Activated effector memory CD4-positive, alpha-beta T cell treated with anti-CD3 and anti-CD28 coated beads, Interleukin-2, amount 50 U/mL, for 16 hours (primary cell): ENCODE results near the gene MRPS33.
"Not testable (repeated sequence)": the region's sequence is repeated elsewhere in the genome, so short reads cannot be mapped to it uniquely, and the experiment has no call there.

Source experiments
- DNase-seq: peaks from one replicate; pipeline ENCODE4 v3.0.0-alpha.2; 2020

The MRPS33 gene

DNA sequence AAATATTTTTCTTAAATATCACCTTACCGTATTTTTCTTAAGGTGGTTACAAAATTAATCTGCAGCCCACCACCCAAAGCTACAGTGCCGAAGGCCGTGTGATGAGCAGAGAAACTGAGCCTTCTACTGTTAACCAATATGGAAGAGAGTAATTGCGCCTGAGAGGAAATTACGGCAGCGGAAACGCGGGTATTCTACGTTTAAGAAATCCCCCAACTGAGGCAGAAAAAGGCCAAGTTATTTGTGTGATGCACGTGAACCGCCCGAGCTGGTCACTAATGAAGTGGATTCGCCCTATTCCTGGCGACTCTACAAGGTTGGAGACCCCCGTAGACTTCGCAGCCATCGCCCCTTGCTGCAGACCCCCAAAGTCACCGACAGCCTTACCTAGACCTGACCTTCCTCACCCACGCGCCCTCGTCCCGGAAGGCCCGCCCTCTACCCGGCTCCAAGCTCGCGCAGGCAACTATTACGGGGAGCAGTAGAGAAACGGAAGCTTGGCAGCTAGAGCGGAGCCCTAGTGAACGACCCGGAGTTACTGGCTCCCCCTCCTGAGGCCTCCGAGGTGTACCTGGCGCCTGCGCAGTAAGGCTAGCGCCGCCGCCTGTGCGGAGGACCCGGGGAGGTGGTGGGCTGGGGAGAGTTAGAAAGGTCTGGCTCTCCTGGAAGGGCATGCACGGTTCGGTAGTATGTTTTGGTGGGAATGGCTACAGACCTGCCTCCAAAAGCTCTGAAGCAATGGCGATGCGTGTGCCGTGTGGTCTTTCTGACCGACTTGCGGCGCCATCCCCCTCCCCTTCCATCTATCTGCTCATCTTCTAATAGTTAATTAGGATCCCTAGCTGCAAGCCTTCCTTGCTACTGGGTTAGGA is at the start of gene MRPS33:
MRPS33 (minus strand) TSS at position 429 of the 872 bp plus-strand sequence. CDS start 4,319 bp downstream, outside the sequence.
- peak; percentile 98 for DNase-seq

DNA sequence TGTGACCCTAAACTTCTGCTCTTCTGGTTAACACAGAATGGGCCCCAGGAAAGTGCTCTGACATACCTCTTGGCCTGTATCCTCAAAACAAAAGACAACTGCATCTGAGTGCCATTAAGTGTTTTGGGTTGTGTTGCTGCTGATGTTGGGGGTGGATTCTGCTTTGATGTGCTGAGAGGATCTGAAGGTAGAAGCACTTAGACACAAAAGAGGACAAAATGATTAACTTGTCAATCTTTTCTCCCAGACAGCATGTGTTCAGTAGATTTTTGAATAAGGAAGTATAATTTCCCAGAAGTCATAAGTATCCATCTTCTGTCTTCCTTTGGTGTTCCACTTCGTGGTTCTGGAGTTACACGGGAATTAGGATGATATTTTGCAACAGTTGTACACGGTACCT is 43.0 kb upstream of the MRPS33 start:
- DNase-seq, result no peak

DNA sequence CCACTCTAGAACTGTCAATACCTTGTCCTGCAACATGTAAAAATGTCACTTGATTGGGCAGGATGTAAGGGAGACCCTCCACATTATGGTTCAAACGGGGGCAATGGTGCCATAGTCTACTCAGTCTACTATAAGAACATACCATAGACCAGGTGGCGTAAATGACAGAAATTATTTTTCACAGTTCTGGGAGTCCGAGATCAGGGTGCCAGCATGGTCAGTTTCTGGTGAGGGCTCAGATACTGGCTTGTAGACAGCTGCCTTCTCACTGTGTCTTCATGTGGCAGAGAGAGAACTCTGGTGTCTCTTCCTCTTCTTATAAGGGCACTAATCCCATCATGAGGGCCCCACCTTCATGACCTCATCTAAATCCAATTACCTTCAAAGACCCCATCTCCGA is 40.4 kb upstream of the MRPS33 start:
- DNase-seq, result no peak

DNA sequence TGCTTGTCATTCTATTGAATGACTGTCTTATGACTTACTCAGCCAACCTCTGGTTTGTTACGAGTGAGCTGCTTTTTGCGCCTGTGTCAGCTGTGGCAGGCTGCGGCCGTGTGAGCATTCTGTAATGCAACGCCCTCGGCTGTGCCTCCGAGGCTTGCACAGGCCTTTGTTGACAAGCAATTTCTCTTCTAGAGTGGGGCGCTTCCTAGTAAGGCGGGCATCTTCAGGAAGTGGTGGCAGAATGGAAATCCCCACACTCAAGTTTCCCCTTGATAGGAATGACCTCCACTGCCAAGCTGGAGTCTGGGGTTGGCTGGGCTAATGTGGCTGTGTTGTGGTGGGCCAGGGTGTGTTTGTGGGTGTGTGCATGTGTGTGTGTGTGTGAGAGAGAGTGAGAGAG is 38.9 kb upstream of the MRPS33 start:
- peak; percentile 82 for DNase-seq

DNA sequence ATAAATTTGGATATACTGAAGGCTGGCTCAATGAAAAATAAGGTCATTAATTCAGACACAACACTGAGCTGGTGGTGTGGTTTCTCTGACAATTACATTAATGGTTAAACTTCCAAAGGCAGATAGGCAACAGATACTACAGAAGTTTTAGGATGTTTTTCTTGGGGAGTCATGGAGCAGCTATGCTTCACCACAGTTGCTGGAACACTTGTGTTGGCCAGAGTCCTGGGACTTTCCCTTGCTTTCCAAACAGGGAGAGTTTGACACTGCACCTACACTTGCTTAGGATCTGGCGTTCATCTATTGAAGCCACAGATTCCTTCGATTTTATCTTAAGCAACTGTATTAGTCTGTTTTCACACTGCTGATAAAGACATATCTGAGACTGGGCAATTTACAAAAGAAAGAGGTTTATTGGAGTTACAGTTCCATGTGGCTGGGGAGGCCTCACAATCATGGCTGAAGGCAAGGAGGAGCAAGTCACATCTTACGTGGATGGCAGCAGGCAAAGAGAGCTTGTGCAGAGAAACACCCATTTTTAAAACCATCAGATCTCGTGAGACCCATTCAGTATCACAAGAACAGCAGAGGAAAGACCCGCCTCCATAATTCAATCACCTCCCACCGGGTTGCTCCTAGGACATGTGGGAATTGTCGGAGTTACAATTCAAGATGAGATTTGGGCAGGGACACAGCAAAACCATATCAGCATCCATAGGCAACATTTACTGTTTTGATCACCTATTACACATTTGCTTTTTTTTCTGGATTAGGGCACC is 31.3 kb upstream of the MRPS33 start:
- DNase-seq, result no peak

DNA sequence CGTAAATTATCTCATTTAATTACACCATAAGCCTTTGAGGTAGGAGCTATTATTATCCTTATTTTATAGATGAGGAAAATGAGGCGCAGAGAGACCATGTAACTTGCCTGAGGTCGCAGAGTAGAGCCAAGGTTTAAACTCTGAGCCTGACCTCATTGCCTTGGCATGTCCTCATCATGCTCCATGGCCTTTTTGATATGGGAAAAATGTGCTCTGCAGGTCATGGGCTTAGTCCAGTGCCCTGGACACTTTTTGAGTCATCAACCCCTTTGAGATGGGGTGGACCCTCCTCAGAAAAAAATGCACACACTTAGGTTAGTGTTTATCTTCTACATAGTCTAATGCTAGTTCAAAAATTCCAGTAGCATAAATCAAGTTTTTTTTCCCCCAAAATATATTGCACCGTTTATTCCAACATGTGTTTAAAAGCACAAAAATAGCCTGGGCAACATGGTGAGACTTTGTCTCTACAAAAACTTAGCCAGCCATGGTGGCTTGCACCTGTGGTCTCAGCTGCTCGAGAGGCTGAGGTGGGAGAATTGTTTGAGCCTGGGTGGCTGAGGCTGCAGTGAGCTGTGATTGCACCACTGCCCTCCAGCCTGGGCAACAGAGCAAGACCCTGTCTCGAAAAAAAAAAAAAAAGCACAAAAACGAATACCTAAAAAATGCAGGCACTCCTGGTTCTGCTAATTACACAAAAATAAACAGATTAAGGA is 30.5 kb upstream of the MRPS33 start:
- DNase-seq, result no peak

DNA sequence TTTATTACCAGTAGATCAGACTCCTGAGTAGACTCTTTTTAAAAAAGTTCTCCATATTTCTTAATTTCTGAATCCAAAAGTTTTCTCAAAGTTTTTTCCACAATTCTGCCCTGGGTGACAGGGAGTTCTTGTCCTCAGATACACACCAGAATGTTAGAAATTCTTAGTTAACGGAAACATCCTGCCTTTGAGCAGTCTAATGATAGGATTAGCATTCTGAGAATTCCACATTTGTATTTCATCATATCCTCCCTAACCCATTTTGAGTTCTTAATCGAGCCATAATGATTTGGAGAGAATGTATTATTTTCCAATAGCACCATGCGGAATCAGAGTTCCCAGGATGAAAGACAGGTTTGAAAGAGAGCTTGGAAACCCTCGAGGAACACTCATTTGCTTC is 28.9 kb upstream of the MRPS33 start:
- no peak for DNase-seq

DNA sequence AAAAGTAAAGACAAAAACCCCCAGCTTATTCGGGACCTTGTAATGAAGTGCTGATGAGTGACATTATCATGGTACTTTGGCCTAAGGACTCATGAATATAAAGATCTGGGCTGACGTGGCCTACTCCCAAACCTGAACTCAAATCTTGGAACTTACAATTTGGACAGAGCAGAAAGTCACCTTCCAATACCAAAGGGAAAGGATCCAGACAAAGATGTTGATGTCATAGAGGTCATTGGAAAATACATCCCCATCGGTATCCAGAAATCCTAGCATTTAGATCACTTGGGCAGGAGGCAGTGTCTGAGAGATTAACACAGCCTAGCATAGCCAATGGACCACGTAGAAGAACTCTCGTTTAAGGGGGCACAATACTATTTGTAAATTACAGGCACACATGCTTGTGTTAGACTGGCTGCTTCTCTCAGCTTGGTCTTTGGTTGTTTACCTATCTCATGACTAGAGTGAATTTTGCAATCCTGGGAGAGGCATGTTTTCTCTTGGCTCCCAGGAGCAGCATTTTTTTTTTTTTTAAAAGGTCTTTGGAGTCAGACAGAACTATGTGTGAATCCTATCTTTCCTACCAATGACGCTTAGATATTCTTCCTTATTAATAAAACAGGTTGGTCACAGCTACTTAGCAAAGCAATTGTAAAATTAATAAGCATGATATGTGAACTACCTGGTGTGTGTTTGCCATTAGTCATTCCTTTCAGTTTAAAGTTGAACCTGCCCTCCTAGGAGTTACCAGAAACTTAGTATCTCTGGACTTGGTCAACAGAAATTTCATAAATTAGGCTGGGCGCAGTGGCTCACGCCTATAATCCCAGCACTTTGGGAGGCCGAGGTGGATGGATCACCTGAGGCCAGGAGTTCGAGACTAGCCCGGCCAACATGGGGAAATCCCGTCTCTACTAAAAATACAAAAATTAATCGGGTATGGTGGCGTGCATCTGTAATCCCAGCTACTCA is 27.8 kb upstream of the MRPS33 start:
- no peak for DNase-seq

DNA sequence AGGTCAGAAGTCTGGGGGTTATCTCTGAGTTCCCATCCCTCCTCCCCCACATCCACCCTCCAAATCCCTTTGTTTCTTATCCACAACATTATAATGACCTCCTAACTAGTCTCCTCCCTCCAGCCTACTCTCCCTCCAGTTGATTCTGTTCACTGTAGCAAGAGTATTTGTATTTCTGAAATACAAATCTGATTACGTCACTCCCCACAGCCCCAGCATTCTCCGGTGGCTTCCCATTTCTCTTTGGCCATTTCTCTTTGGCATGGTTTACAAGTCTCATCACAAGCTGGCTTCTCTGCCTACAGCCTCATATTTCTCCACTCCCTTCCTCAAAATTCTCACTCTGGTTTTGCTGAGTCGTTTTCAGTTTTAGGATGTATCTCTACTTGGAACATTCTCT is 24.6 kb upstream of the MRPS33 start:
- DNase-seq, result no peak

DNA sequence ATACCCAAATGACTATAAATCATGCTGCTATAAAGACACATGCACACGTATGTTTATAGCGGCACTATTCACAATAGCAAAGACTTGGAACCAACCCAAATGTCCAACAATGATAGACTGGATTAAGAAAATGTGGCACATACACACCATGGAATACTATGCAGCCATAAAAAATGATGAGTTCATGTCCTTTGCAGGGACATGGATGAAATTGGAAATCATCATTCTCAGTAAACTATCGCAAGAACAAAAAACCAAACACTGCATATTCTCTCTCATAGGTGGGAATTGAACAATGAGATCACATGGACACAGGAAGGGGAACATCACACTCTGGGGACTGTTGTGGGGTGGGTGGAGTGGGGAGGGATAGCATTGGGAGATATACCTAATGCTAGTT is 23.3 kb upstream of the MRPS33 start:
- DNase-seq, result not testable (repeated sequence)

DNA sequence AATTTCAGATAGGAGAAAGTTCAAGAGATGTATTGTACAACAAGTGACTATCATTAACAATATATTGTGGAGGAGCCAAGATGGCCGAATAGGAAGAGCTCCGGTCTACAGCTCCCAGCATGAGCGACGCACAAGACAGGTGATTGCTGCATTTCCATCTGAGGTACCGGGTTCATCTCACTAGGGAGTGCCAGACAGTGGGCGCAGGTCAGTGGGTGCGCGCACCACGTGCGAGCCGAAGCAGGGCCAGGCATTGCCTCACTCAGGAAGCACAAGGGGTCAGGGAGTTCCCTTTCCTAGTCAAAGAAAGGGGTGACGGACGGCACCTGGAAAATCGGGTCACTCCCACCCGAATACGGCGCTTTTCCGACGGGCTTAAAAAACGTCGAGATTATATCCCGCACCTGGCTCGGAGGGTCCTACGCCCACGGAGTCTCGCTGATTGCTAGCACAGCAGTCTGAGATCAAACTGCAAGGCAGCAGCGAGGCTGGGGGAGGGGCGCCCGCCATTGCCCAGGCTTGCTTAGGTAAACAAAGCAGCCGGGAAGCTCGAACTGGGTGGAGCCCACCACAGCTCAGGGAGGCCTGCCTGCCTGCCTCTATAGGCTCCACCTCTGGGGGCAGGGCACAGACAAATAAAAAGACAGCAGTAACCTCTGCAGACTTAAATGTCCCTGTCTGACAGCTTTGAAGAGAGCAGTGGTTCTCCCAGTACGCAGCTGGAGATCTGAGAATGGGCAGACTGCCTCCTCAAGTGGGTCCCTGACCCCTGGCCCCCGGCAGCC is 18.0 kb upstream of the MRPS33 start:
- DNase-seq, result not testable (repeated sequence)

DNA sequence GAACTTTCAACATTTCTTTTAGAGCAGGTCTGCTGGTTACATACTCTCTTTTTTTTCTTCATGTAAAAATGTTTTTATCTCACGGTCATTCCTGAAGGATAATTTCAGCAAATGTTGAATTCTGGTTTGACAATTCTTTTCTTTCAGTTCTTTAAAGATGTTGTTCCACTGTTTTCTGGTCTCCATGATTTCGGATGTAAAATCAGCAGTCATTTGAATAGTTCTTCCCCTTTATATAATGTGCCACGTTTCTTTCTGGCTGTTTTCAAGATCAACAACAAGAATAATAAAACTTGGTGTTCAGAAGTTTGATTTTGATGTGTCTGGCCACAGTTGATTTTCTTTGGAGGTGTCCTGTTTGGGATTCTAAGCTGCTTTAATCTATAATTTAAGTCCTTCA is 14.0 kb upstream of the MRPS33 start:
- DNase-seq, result no peak

DNA sequence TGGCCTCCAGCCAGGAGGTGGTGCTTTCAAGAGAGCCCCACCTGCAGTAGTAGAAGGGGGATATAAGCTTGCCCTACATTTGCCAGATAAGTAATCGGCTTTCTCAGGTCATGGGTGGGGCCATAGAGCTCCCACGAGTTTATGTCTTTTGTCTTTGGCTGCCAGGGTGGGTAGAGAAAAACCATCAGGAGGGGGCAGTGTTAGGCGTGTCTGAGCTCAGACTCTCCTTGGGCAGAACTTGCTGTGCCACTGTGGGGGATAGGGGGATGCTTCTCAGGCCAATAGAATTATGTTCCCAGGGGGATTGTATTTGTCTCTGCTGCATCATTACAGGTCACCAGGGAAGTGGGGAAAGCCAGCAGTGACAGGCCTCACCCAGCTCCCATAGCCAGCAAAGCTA is 12.3 kb upstream of the MRPS33 start:
- DNase-seq, result no peak

DNA sequence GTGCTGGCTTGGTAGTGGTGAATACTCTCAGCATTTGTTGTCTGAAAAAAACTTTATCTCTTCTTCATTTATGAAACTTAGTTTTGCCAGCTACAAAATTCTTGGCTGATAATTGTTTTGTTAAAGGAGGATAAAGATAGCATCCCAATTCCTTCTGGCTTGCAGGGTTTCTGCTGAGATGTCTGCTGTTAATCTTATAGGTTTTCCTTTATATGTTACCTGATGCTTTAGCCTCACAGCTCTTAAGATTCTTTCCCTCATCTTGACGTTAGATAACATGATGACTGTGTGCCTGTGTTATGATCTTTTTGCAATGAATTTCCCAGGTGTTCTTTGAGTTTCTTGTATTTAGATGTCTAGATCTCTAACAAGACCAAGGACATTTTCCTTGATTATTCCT is 9.9 kb upstream of the MRPS33 start:
- DNase-seq, result no peak

DNA sequence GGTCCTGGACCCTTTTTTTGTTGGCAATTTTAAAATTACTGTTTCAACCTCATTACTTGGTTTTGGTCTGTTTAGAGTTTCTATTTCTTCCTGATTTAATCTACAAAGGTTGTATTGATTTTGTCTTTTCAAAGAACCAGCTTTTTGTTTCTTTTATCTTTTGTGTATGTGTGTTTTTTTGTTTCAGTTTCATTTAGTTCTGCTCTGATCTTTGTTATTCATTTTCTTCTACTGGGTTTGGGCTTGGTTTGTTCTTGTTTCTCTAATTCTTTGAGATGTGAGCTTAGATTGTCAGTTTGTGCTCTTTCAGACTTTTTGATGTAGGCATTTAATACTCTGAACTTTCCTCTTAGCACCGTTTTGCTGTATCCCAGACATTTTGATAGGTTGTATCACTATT is 8.5 kb upstream of the MRPS33 start:
- no peak for DNase-seq

DNA sequence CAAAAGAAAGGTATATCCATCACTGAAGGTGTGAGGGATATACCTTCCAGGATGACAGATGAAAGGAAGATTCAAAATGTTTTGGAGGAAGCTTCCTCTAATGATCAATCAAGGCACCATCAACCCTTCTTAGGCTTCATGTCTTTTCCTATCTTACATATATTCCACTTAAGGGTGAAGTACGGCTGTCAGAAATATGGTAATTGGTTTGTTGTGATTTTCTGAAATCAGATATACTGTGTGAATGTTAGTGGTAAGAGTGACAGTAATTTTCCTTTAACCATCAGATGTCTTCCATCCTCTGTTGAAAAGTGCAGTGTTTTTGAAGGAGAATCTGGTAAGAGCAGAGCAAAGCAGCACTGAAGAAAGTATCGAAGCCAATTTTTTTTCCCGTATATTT is 2.8 kb upstream of the MRPS33 start:
- no peak for DNase-seq

DNA sequence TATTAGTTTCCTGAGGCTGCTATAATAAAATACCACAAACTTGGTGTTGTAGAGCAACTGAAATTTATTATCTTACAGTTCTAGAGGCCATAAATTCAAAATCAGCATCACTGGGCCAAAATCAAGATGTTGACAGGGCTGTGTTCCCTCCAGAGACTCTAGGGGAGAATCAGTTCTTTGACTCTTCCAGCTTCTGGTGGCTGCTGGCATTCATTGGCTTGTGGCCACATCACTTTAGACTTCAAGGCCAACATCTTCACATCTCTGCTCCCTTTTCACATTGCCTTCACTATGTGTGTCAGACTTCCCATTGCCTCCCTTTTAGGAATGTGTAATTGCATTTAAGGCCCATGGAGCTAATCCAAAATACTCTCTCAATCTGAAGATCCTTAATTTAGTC is 1.6 kb upstream of the MRPS33 start:
- no peak for DNase-seq

DNA sequence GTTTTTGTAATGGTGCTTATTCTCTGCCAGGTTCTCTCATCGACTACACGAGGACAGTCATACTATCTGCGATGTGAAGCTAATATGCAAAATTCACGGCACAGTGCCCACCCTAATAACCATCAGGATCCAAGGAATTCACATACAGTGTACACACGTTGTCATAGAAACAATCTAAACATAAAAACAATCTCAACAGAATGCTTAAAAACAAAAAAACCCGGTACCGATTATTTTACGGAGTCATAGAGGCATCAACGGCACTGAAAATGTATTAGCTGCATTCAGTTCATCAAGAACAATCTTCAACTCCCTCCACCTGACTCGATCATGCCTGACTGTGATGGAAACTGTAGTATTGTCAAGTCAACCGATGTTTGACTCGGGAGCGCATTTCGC is 628 bp downstream of the MRPS33 start:
- DNase-seq, result no peak

DNA sequence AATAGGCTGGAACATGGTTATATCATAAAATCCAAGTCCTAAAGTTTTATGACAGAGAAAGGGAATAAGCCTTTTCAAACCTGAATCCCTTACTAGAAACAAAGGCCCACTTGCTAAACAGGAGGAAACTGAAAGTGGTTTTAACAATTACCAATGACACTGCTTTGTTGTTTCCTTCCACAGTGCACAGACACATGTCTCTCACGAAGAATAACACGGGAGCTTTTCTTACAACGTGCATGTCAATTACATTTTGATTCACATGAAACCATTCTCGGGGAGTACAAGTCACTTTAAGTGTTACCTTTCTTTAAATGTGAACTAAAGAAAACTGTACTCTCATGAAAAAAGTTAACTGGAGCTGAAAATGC is 1.4 kb downstream of the MRPS33 start:
- DNase-seq, result no peak

DNA sequence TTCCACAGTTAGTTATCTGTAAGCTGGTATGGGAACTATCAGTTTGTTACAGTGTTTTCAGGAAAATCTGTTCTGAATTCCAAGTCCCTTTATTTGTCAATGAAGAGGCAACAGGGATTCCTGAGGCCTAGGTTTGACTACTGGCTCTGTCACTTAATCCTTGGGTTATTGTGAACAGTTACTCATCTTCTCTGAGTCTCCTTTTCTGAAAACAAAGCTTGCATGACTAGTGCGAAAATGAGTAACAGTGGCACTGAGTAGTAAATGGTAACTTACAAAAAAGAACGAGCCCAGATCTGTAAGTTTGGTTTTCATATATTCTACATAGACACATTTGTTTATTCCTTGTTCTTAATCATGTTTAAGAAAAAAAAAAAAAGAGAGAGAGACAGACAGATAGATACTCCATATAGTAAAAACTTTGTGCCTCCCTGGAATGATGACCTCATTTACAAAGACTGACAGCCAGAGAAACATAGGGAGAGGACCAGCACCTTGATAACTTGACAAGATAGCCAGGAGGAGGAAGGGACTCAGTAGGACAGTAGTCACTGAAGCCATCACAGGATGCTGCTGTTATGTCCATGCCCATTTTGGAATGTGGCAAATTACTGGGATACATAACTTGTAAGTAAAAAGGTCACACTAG is 1.9 kb downstream of the MRPS33 start:
- DNase-seq, result no peak
